Measurements from ENCODE around the gene FCHSD2. TPM values are rescaled to one million over a fixed set of nuclear protein-coding genes. Genes with fewer than 3 reads are reported as not detected.

FCHSD2 gene
- total RNA-seq, 1 donor from 2014 or later = 22.2 TPM

DNA sequence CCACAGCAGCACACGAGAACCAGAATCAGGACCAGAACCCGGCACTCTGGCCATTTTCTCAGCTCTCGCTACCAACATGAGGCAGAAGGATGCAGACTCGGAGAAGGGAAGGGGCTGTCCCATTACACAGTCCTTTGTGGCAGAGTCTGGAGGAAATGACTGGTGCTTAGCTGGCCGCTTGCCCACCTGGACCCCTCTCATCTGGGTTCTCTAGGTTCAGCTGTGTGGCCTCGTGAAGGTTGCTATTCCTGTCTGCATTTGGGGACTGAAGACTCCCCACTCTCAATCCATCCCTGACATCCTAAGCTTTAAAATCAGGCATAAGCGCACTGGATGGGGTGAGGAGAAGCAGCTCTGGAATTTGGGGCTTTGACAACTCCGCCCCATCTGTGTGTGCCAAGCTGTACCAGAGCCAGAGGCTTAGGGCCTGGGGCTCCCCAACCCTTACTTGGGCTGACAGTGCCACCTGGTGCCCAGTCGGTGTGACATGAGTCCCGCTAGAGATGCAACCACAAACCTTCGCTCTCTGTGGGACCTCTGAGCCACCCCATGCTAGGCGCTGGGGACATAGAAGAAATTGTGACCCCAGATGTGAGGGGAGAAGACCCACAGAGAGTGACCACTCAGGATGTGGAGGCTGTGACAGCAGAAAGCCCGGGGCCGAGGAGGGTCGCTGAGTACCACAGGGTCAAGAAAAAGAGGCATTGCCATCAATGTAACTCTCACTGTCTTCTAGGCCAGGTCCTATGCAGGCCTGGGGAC is 35.8 kb upstream of the FCHSD2 start:
- H3K27ac ChIP-seq = no peak overlapping the region

DNA sequence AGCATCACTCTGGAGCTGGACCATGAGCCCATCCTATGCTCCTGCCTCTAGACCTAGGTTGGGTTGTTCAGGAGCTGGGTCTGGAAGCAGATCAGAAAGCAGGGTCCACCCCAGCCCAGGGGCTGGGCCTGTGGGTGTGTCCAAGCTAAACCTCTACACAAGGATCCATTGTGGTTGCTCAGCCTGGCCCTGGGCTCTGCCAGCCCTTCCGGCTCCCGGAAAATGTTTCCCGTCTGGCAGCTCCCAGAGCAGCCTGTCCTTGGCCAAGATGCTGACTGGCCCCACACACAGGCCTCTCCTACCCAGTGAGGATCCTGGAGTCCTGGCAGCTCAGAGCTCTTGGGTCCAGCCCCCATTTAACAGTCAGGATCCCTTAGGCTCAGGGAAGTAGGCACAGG is 35.3 kb upstream of the FCHSD2 start:
- H3K4me3 ChIP-seq = no peak overlapping the region
- no peak overlapping the region for H3K27ac ChIP-seq
- no peaks in the 10 kb centered on the region for H4K20me1 ChIP-seq (ENCODE audit: low read depth)
- H3K4me2 ChIP-seq = no peak overlapping the region
- no peaks in the 10 kb centered on the region for H3F3A ChIP-seq (ENCODE audit: low read depth)
- Mint-ChIP-seq H3K9me3 (no peaks in the 10 kb centered on the region), H3K4me3 (no peak overlapping the region), H3K36me3 (no peaks in the 10 kb centered on the region), H3K27ac (no peak overlapping the region), H3K27me3 (ENCODE audit: insufficient read depth, low read depth) (peaks cover 11% of the 10 kb centered on the region), H3K4me1 (no peaks in the 10 kb centered on the region)
- no peaks in the 10 kb centered on the region for H3K36me3 ChIP-seq
- no peak for DNase-seq (ENCODE audit: low spot score)
- no peaks in the 10 kb centered on the region for H3K9me3 ChIP-seq (ENCODE audit: low read depth)
- no peaks in the 10 kb centered on the region for H3K79me2 ChIP-seq (ENCODE audit: low read depth)
- H2AFZ ChIP-seq (replicated peaks) = no peak overlapping the region
- TF ChIP-seq EZH2phosphoT487 (IDR thresholded peaks at IDR 0.05) (no peak), EZH2 (IDR thresholded peaks at IDR 0.05) (no peak)
- TF ChIP-seq, protein P1, sequence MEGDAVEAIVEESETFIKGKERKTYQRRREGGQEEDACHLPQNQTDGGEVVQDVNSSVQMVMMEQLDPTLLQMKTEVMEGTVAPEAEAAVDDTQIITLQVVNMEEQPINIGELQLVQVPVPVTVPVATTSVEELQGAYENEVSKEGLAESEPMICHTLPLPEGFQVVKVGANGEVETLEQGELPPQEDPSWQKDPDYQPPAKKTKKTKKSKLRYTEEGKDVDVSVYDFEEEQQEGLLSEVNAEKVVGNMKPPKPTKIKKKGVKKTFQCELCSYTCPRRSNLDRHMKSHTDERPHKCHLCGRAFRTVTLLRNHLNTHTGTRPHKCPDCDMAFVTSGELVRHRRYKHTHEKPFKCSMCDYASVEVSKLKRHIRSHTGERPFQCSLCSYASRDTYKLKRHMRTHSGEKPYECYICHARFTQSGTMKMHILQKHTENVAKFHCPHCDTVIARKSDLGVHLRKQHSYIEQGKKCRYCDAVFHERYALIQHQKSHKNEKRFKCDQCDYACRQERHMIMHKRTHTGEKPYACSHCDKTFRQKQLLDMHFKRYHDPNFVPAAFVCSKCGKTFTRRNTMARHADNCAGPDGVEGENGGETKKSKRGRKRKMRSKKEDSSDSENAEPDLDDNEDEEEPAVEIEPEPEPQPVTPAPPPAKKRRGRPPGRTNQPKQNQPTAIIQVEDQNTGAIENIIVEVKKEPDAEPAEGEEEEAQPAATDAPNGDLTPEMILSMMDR (IDR thresholded peaks at IDR 0.05) = no peak
- no peaks in the 10 kb centered on the region for H3K4me1 ChIP-seq
- no peaks in the 10 kb centered on the region for H3K27me3 ChIP-seq
- no peak overlapping the region for H3K9ac ChIP-seq

More for the DNA sequence above, 35.8 kb upstream of the FCHSD2 start:
- Histone ChIP-seq H3F3A (ENCODE audit: low read depth) (no peaks in the 10 kb centered on the region), H2AFZ (replicated peaks) (no peak overlapping the region), H3K27me3 (no peaks in the 10 kb centered on the region), H3K9ac (no peak overlapping the region), H3K4me1 (no peaks in the 10 kb centered on the region), H4K20me1 (ENCODE audit: low read depth) (no peaks in the 10 kb centered on the region), H3K36me3 (no peaks in the 10 kb centered on the region), H3K4me3 (no peak overlapping the region), H3K9me3 (ENCODE audit: low read depth) (no peaks in the 10 kb centered on the region), H3K4me2 (no peak overlapping the region), H3K79me2 (ENCODE audit: low read depth) (no peaks in the 10 kb centered on the region)
- Mint-ChIP-seq H3K4me1 (no peaks in the 10 kb centered on the region), H3K4me3 (no peak overlapping the region), H3K27ac (no peak overlapping the region), H3K36me3 (no peaks in the 10 kb centered on the region), H3K9me3 (no peaks in the 10 kb centered on the region), H3K27me3 (ENCODE audit: insufficient read depth, low read depth) (peaks cover 11% of the 10 kb centered on the region)
- TF ChIP-seq, protein P1 (IDR thresholded peaks at IDR 0.05) = peak; percentile 87
- no peak for TF ChIP-seq EZH2phosphoT487 (IDR thresholded peaks at IDR 0.05)
- TF ChIP-seq EZH2 (IDR thresholded peaks at IDR 0.05) = no peak
- DNase-seq (ENCODE audit: low spot score) = peak; percentile 90

DNA sequence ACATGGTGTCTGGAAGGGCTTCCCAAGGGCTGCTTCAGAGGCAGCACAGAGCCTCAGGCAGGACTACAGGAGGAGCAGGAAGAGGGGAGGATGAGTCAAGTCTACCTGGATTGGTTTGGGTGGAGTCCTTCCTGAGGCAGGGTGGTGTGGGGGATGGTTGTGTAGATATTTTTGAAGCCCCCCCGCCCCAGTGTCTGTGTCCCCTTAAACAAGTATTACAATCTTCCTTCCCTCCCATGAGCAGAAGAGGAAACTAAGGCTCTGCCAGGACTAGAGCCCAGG is 34.7 kb upstream of the FCHSD2 start:
- no peak overlapping the region for H3K4me3 ChIP-seq
- no peak for DNase-seq (ENCODE audit: low spot score)
- H3F3A ChIP-seq (ENCODE audit: low read depth) = no peaks in the 10 kb centered on the region
- H3K36me3 ChIP-seq = no peaks in the 10 kb centered on the region
- H3K27ac Mint-ChIP-seq = peak overlapping the region; percentile 76
- H3K9ac ChIP-seq = no peak overlapping the region
- no peak overlapping the region for H3K4me2 ChIP-seq
- H3K79me2 ChIP-seq (ENCODE audit: low read depth) = no peaks in the 10 kb centered on the region
- TF ChIP-seq, protein P1 (IDR thresholded peaks at IDR 0.05) = no peak
- TF ChIP-seq EZH2phosphoT487 (IDR thresholded peaks at IDR 0.05) (no peak), EZH2 (IDR thresholded peaks at IDR 0.05) (no peak)
- H4K20me1 ChIP-seq (ENCODE audit: low read depth) = no peaks in the 10 kb centered on the region
- H3K36me3 Mint-ChIP-seq = no peaks in the 10 kb centered on the region
- no peaks in the 10 kb centered on the region for H3K27me3 ChIP-seq
- no peak overlapping the region for H2AFZ ChIP-seq (replicated peaks)
- no peak overlapping the region for H3K27ac ChIP-seq
- H3K4me1 ChIP-seq = no peaks in the 10 kb centered on the region
- H3K27me3 Mint-ChIP-seq (ENCODE audit: insufficient read depth, low read depth) = peaks cover 11% of the 10 kb centered on the region
- no peak overlapping the region for H3K4me3 Mint-ChIP-seq
- no peaks in the 10 kb centered on the region for H3K9me3 Mint-ChIP-seq
- no peaks in the 10 kb centered on the region for H3K4me1 Mint-ChIP-seq
- H3K9me3 ChIP-seq (ENCODE audit: low read depth) = no peaks in the 10 kb centered on the region
